A549 (cell line): ENCODE results near the gene PAN2. TPM values are rescaled to one million over a fixed set of nuclear protein-coding genes. Genes with fewer than 3 reads are reported as not detected.

Source experiments
- ATAC-seq, 2 experiments: fragments of 200-7000 bp in 1 of 2; fragments of >200 bp in 1 of 2; cut with Nextera tagmentation in 1 of 2; cut with Tn5 transposase in 1 of 2; 3 replicates each; pipeline versions ENCODE4 v1.8.0 to v1.9.1; 2018 to 2020; ENCODE audit warnings: mild to moderate bottlenecking in 1 of 2, moderate library complexity in 1 of 2
- CTCF ChIA-PET: fragments of 300-600 bp; sonication (Branson Sonifier 250); formaldehyde crosslinking; extraction: SDS; loops from one replicate; lab custom pipeline; 2021; ENCODE audit warnings: antibody characterized with exemption, inconsistent platforms; lab: Yijun Ruan, JAX
- POLR2A ChIA-PET: fragments of 350-600 bp; formaldehyde crosslinking; extraction: SDS; loops from one replicate; lab custom pipeline; 2021; ENCODE audit warnings: antibody characterized with exemption, inconsistent platforms; lab: Yijun Ruan, JAX
- DNase-seq, 2 experiments: peaks; one replicate each; pipeline versions ENCODE4 v3.0.0 to v3.0.0-alpha.2; 2011 to 2016; ENCODE audit warnings: low read depth in 1 of 2, low spot score in 1 of 2
- FAIRE-seq: peaks from 2 replicates; lab custom pipeline; 2011; peaks lifted over from hg19 to GRCh38; lab: Jason Lieb, UNC
- H3K27ac ChIP-seq, 2 experiments: fragments of >200 bp; sonication (Bioruptor Twin); formaldehyde crosslinking; 3 replicates each; pipeline ENCODE4 v1.5.1; 2016 to 2017
- H3K4me1 ChIP-seq: fragments of >200 bp; sonication (Bioruptor Twin); formaldehyde crosslinking; 3 replicates; pipeline ENCODE4 v1.6.1; 2016
- H3K4me2 ChIP-seq: fragments of >200 bp; sonication (Bioruptor Twin); formaldehyde crosslinking; 3 replicates; pipeline ENCODE4 v1.6.1; 2016
- H3K4me3 ChIP-seq: fragments of >200 bp; sonication (Bioruptor Twin); formaldehyde crosslinking; 3 replicates; pipeline ENCODE4 v1.5.1; 2016
- H3K9me3 ChIP-seq: fragments of >200 bp; sonication (Bioruptor Twin); formaldehyde crosslinking; 3 replicates; pipeline ENCODE4 v1.6.1; 2016
- ESRRA ChIP-seq: fragments of 150-350 bp; IDR thresholded peaks from 2 replicates; pipeline ENCODE4 v1.6.1; 2014; ENCODE audit warnings: mild to moderate bottlenecking, low read length, borderline replicate concordance
- FOSB ChIP-seq: fragments of 250-450 bp; sonication (Bioruptor Pico); IDR thresholded peaks from 2 replicates; pipeline ENCODE4 v1.5.0; 2020; ENCODE audit warnings: mild to moderate bottlenecking, moderate library complexity
- FOSL2 ChIP-seq, 2 experiments: fragments of 450-650 bp in 1 of 2; fragments of >200 bp in 1 of 2; sonication (Bioruptor Twin) in 1 of 2; formaldehyde crosslinking; IDR thresholded peaks; 2 replicates each; pipeline versions ENCODE4 v1.5.0 to v1.6.1; 2016 to 2020; ENCODE audit warnings: mild to moderate bottlenecking in 1 of 2, moderate library complexity in 1 of 2
- HDAC2 ChIP-seq: fragments of 200-600 bp; sonication (generic); IDR thresholded peaks from 2 replicates; pipeline ENCODE4 v1.6.1; 2016
- HOXA7 ChIP-seq: fragments of 250-450 bp; sonication (Bioruptor Pico); IDR thresholded peaks from 2 replicates; pipeline ENCODE4 v1.5.0; 2020; ENCODE audit warnings: mild to moderate bottlenecking, moderate library complexity
- KDM5A ChIP-seq: fragments of 200-600 bp; sonication (generic); IDR thresholded peaks from 2 replicates; pipeline ENCODE4 v1.6.1; 2016; ENCODE audit warnings: antibody characterized with exemption, mild to moderate bottlenecking
- MAFK ChIP-seq: fragments of 450-650 bp; IDR thresholded peaks from 2 replicates; pipeline ENCODE4 v1.6.1; 2014; ENCODE audit not compliant: partially characterized antibody
- MAZ ChIP-seq: fragments of 150-350 bp; IDR thresholded peaks from 2 replicates; pipeline ENCODE4 v1.6.1; 2014; ENCODE audit warnings: antibody characterized with exemption, low read depth, low read length, borderline replicate concordance
- TFCP2L1 ChIP-seq: fragments of 250-450 bp; sonication (Bioruptor Pico); IDR thresholded peaks from 2 replicates; pipeline ENCODE4 v1.5.0; 2021; ENCODE audit warnings: mild to moderate bottlenecking
- ZC3H11A ChIP-seq: fragments of 450-650 bp; IDR thresholded peaks from 2 replicates; pipeline ENCODE4 v1.6.1; 2014; ENCODE audit warnings: antibody characterized with exemption, mild to moderate bottlenecking
- ZFP36 ChIP-seq: fragments of 450-650 bp; IDR thresholded peaks from 2 replicates; pipeline ENCODE4 v1.6.1; 2014; ENCODE audit warnings: borderline replicate concordance; ENCODE audit not compliant: partially characterized antibody
- ZNF302 ChIP-seq: fragments of 250-450 bp; sonication (Bioruptor Pico); IDR thresholded peaks from 2 replicates; pipeline ENCODE4 v1.9.0; 2021; ENCODE audit warnings: inconsistent platforms, mild to moderate bottlenecking, moderate library complexity
- WGBS: methylation state at CpG from one replicate; pipeline ENCODE4 v1.1.6; 2017; ENCODE audit errors: missing lambda C conversion rate; 5-methylcytosine and 5-hydroxymethylcytosine counted together
- polyA plus RNA-seq, 4 experiments: library from polyadenylated mRNA; depleted of rRNA in 3 of 4; stranded (reverse); fragments of >200 nt; fragmentation: RNase III in 1 of 4; extraction: RNeasy Plus Mini Kit Qiagen cat#74134 plus additional on column Dnase treatment in 1 of 4; gene quantifications; 2 replicates in 3 of 4; 3 replicates in 1 of 4; pipeline ENCODE4 v1.2.3, GENCODE V29; 2011 to 2017
- TF ChIP-seq, protein P1 (sequence below): fragments of >200 bp; sonication (Bioruptor Twin); formaldehyde crosslinking; IDR thresholded peaks from 3 replicates; pipeline ENCODE4 v1.5.1; 2016
- TF ChIP-seq, protein P2 (sequence below): fragments of 200-600 bp; sonication (generic); IDR thresholded peaks from 2 replicates; pipeline ENCODE4 v1.6.1; 2016; ENCODE audit warnings: antibody characterized with exemption, mild to moderate bottlenecking, moderate library complexity
- TF ChIP-seq, protein P3 (sequence below): fragments of >200 bp; sonication (Bioruptor Twin); formaldehyde crosslinking; IDR thresholded peaks from 2 replicates; pipeline ENCODE4 v1.6.1; 2016
- TF ChIP-seq, protein P4 (sequence below): IDR thresholded peaks from 2 replicates; pipeline ENCODE4 v1.6.1; 2012
- TF ChIP-seq, protein P5 (sequence below): IDR thresholded peaks from 2 replicates; pipeline ENCODE4 v1.6.1; 2012; ENCODE audit warnings: low read depth, borderline replicate concordance
- TF ChIP-seq, protein P6 (sequence below): fragments of 250-450 bp; sonication (Bioruptor Pico); IDR thresholded peaks from 2 replicates; pipeline ENCODE4 v1.5.0; 2021; ENCODE audit warnings: mild to moderate bottlenecking, moderate library complexity, borderline replicate concordance

PAN2 gene
- polyA plus RNA-seq, 2 of the 4 experiments (the other 2 are of a cell fraction), result 30.0 to 66.8 TPM

DNA sequence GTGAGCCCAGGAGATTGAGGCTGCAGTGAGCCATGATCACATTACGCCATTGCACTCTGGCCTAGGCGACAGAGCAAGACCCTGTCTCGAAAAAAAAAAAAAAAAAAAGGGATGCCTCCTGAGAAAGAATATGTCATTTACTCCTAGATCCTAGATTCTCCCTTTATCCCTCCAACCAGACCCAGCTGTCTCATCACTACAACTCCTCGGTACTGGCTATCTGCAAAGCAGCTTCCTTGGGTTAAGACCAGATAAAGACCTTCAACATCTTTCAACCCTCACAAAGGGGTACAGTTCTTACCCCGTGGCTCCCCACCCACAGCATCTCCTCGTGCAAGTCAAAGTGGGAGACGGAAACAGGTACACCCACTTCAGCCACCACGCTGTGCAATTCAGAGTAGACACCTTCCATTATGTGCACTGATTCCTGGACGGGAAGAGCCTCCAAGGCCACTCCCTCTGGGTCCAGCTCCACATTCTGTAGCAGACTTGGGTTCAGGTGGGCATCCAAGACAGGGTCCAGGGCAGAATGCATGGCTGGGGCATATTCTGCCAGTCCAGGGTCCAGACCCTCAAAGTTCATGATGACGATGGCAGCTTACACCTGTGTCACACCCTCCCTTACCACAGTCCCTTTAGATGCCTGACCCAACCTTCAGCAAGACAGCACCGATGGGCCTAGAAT is 1.1 kb downstream of the PAN2 start:
- Histone ChIP-seq H3K9me3 (no peaks in the 10 kb centered on the region), H3K4me3 (peak overlapping the region; percentile 54), H3K4me2 (peak overlapping the region; percentile 96), H3K4me1 (peaks cover 12% of the 10 kb centered on the region), H3K27ac (peak overlapping the region; percentile 91 to 92)
- DNase-seq (no peak), ATAC-seq (no peak), FAIRE-seq (no peak)
- TF ChIP-seq MAZ (no peak), TFCP2L1 (no peak), HOXA7 (CRISPR knock-in tag) (no peak), KDM5A (no peak), ESRRA (no peak), FOSB (CRISPR knock-in tag) (no peak), MAFK (no peak), ZFP36 (no peak), ZNF302 (no peak), ZC3H11A (no peak), FOSL2 (IDR thresholded peaks at IDR 0.05) (no peak), FOSL2 (CRISPR knock-in tag; IDR thresholded peaks at IDR 0.05) (no peak), HDAC2 (no peak)
- TF ChIP-seq, protein P1, sequence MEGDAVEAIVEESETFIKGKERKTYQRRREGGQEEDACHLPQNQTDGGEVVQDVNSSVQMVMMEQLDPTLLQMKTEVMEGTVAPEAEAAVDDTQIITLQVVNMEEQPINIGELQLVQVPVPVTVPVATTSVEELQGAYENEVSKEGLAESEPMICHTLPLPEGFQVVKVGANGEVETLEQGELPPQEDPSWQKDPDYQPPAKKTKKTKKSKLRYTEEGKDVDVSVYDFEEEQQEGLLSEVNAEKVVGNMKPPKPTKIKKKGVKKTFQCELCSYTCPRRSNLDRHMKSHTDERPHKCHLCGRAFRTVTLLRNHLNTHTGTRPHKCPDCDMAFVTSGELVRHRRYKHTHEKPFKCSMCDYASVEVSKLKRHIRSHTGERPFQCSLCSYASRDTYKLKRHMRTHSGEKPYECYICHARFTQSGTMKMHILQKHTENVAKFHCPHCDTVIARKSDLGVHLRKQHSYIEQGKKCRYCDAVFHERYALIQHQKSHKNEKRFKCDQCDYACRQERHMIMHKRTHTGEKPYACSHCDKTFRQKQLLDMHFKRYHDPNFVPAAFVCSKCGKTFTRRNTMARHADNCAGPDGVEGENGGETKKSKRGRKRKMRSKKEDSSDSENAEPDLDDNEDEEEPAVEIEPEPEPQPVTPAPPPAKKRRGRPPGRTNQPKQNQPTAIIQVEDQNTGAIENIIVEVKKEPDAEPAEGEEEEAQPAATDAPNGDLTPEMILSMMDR, result no peak
- TF ChIP-seq, protein P2, sequence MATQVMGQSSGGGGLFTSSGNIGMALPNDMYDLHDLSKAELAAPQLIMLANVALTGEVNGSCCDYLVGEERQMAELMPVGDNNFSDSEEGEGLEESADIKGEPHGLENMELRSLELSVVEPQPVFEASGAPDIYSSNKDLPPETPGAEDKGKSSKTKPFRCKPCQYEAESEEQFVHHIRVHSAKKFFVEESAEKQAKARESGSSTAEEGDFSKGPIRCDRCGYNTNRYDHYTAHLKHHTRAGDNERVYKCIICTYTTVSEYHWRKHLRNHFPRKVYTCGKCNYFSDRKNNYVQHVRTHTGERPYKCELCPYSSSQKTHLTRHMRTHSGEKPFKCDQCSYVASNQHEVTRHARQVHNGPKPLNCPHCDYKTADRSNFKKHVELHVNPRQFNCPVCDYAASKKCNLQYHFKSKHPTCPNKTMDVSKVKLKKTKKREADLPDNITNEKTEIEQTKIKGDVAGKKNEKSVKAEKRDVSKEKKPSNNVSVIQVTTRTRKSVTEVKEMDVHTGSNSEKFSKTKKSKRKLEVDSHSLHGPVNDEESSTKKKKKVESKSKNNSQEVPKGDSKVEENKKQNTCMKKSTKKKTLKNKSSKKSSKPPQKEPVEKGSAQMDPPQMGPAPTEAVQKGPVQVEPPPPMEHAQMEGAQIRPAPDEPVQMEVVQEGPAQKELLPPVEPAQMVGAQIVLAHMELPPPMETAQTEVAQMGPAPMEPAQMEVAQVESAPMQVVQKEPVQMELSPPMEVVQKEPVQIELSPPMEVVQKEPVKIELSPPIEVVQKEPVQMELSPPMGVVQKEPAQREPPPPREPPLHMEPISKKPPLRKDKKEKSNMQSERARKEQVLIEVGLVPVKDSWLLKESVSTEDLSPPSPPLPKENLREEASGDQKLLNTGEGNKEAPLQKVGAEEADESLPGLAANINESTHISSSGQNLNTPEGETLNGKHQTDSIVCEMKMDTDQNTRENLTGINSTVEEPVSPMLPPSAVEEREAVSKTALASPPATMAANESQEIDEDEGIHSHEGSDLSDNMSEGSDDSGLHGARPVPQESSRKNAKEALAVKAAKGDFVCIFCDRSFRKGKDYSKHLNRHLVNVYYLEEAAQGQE, result no peak
- TF ChIP-seq, protein P3, sequence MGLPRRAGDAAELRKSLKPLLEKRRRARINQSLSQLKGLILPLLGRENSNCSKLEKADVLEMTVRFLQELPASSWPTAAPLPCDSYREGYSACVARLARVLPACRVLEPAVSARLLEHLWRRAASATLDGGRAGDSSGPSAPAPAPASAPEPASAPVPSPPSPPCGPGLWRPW, result no peak
- TF ChIP-seq, protein P4, sequence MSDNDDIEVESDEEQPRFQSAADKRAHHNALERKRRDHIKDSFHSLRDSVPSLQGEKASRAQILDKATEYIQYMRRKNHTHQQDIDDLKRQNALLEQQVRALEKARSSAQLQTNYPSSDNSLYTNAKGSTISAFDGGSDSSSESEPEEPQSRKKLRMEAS, result no peak
- TF ChIP-seq, protein P5, sequence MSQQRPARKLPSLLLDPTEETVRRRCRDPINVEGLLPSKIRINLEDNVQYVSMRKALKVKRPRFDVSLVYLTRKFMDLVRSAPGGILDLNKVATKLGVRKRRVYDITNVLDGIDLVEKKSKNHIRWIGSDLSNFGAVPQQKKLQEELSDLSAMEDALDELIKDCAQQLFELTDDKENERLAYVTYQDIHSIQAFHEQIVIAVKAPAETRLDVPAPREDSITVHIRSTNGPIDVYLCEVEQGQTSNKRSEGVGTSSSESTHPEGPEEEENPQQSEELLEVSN, result no peak
- TF ChIP-seq, protein P6, sequence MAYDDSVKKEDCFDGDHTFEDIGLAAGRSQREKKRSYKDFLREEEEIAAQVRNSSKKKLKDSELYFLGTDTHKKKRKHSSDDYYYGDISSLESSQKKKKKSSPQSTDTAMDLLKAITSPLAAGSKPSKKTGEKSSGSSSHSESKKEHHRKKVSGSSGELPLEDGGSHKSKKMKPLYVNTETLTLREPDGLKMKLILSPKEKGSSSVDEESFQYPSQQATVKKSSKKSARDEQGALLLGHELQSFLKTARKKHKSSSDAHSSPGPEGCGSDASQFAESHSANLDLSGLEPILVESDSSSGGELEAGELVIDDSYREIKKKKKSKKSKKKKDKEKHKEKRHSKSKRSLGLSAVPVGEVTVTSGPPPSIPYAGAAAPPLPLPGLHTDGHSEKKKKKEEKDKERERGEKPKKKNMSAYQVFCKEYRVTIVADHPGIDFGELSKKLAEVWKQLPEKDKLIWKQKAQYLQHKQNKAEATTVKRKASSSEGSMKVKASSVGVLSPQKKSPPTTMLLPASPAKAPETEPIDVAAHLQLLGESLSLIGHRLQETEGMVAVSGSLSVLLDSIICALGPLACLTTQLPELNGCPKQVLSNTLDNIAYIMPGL, result no peak
- 89% methylated on average over 11 of the region's 11 CpGs for WGBS
- CTCF ChIA-PET, result interaction anchor here (0.6 to 2.4 kb wide), 9 partner anchors 11 to 203 kb away, joined by 3 to 14 read pairs (median 4); partner anchors contain the start of gene COQ10A
- POLR2A ChIA-PET, result interaction anchor here (0.5 to 2.5 kb wide), 5 partner anchors 9 to 132 kb away, joined by 3 to 21 read pairs (median 8); partner anchors contain the start of genes CNPY2, STAT2 and TIMELESS
